GM21786 (cell line): ENCODE data around the gene UTS2B.

Experiments used
- ATAC-seq: cut with Tn5 transposase; IDR thresholded peaks from one replicate; pipeline ENCODE4 v1.9.1; 2021; ENCODE audit not compliant: unreplicated experiment

Gene UTS2B

GRCh38 chr3:191353022-191353777 lies 22.9 kb upstream of the UTS2B start:
- ATAC-seq: peak; percentile 30

GRCh38 chr3:191352014-191352413 lies 21.7 kb upstream of the UTS2B start:
- no peak for ATAC-seq

- ATAC-seq: no peak
These were observed 20.2 kb upstream of the UTS2B start for GRCh38 chr3:191350396-191351090.

GRCh38 chr3:191348098-191348497 lies 17.8 kb upstream of the UTS2B start:
- ATAC-seq: no peak

GRCh38 chr3:191347228-191347627 lies 16.9 kb upstream of the UTS2B start:
- no peak for ATAC-seq

- ATAC-seq: no peak
These were observed 15.0 kb upstream of the UTS2B start for GRCh38 chr3:191345334-191345733.

GRCh38 chr3:191343913-191344312 lies 13.6 kb upstream of the UTS2B start:
- no peak for ATAC-seq

- ATAC-seq: no peak
These were observed 12.8 kb upstream of the UTS2B start for GRCh38 chr3:191343115-191343514.

- no peak for ATAC-seq
These were observed 12.1 kb upstream of the UTS2B start for GRCh38 chr3:191342411-191342810.

- no peak for ATAC-seq
These were observed 11.7 kb upstream of the UTS2B start for GRCh38 chr3:191342006-191342405.

- peak; percentile 38 for ATAC-seq
These were observed 10.6 kb upstream of the UTS2B start for GRCh38 chr3:191340966-191341365.

GRCh38 chr3:191340351-191340750 lies 10.0 kb upstream of the UTS2B start:
- ATAC-seq: no peak

GRCh38 chr3:191339316-191339917 lies 9.1 kb upstream of the UTS2B start:
- ATAC-seq: peak; percentile 23

GRCh38 chr3:191338177-191338488 lies 7.8 kb upstream of the UTS2B start:
- ATAC-seq: no peak

- ATAC-seq: peak; percentile 45
These were observed 6.5 kb upstream of the UTS2B start for GRCh38 chr3:191336833-191337232.

- no peak for ATAC-seq
These were observed 4.1 kb upstream of the UTS2B start for GRCh38 chr3:191334346-191334893.

- ATAC-seq: no peak
These were observed 3.1 kb upstream of the UTS2B start for GRCh38 chr3:191333298-191333880.

- no peak for ATAC-seq
These were observed 1.1 kb upstream of the UTS2B start for GRCh38 chr3:191331388-191331787.

- ATAC-seq: no peak
These were observed 263 bp upstream of the UTS2B start for GRCh38 chr3:191330530-191331048.

GRCh38 chr3:191328962-191329653 lies 1.2 kb downstream of the UTS2B start, which contains the start of gene CCDC50:
TSS of gene CCDC50 (plus strand) at chr3:191329394. CDS start at chr3:191329675, 281 bp downstream.
- ATAC-seq: peak; percentile 73
